GM12873 (cell line): Measurements from ENCODE around the gene MRRF.

Source experiments
- TF ChIP-seq, protein P1 (sequence below): IDR thresholded peaks from 2 replicates; pipeline ENCODE4 v1.5.1; 2012; ENCODE audit warnings: low read depth, mild to moderate bottlenecking, moderate library complexity, low read length, control low read depth; ENCODE audit not compliant: insufficient read depth; ENCODE audit errors: missing control alignments

Gene MRRF, protein sequence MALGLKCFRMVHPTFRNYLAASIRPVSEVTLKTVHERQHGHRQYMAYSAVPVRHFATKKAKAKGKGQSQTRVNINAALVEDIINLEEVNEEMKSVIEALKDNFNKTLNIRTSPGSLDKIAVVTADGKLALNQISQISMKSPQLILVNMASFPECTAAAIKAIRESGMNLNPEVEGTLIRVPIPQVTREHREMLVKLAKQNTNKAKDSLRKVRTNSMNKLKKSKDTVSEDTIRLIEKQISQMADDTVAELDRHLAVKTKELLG

GRCh38 chr9:122264360-122265148 is at the start of gene MRRF, which contains the start of gene RBM18:
MRRF (plus strand) TSS chr9:122264882; CDS start chr9:122270892, 6,010 bp downstream.
RBM18 (minus strand) TSS chr9:122264840; CDS start chr9:122261492, 3,348 bp downstream.
- TF ChIP-seq, protein P1, sequence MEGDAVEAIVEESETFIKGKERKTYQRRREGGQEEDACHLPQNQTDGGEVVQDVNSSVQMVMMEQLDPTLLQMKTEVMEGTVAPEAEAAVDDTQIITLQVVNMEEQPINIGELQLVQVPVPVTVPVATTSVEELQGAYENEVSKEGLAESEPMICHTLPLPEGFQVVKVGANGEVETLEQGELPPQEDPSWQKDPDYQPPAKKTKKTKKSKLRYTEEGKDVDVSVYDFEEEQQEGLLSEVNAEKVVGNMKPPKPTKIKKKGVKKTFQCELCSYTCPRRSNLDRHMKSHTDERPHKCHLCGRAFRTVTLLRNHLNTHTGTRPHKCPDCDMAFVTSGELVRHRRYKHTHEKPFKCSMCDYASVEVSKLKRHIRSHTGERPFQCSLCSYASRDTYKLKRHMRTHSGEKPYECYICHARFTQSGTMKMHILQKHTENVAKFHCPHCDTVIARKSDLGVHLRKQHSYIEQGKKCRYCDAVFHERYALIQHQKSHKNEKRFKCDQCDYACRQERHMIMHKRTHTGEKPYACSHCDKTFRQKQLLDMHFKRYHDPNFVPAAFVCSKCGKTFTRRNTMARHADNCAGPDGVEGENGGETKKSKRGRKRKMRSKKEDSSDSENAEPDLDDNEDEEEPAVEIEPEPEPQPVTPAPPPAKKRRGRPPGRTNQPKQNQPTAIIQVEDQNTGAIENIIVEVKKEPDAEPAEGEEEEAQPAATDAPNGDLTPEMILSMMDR: no peak

GRCh38 chr9:122215663-122216062 is 49.0 kb upstream of the MRRF start:
- TF ChIP-seq, protein P1: no peak

- TF ChIP-seq, protein P1: no peak
These were observed 48.4 kb upstream of the MRRF start for GRCh38 chr9:122216138-122216797.

DNA sequence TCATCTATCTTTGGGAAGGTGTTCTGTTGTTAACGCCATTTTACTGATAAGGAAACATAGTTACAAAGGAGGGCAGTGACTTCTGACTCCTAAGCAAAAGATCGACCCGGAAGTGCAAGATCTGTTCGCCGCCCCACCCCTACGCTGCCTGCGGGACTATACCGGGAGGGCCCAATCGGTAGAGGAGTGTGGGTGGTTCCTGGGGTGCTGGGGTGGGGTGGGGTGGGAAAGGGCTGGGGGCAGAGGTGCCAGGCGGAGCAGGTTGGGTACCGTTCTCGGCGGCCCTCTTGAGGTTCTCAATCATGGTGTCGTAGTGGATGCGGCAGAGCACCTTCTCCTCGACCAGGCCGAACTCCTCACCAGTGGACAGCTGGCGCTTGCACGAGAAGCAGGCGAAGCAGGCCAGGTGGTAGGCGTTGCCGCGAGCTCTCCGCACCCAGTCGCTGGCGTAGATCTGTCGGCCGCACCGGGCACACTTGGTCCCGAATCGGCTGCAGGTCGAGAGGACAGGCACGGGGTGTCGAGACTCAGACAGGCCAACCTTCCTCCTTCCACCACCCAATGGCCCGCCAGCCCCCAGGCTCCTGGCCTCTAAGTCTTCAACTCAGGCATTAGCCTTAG is 47.8 kb upstream of the MRRF start:
- TF ChIP-seq, protein P1: no peak

DNA sequence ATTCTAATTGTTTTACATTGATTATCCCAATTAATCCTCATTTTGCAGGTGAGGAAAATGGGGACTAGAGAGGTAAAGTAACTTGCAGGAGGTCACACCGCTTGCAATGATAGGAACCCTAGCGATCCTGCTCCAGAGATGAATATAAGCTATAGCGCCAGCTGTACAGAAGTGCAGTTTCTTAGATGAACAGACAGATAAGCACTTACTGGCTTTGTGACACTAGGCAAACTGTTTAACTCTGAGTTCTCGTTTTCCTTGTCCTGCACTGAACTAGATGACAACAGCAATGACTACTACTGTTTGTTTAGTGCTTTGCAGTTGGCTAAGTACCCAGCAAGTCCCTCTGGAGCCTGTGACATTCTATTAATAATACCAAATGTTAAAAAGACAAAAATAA is 47.0 kb upstream of the MRRF start:
- TF ChIP-seq, protein P1: no peak

GRCh38 chr9:122218071-122218934 is 46.4 kb upstream of the MRRF start:
- TF ChIP-seq, protein P1: no peak
